ENCODE data around the gene ACSL6. TPM values are rescaled to one million over a fixed set of nuclear protein-coding genes. Genes with fewer than 3 reads are reported as not detected.

Gene ACSL6
- total RNA-seq, 1 experiment from 2014 or later: 7.3 TPM

Other genes with a start within 250 kb of the ACSL6 start
- 16.4 and 26.4 TPM in 2 replicates for gene FNIP1, start 214.6 kb downstream of the ACSL6 start, total RNA-seq (2014; rRNA removed; shearing (Covaris generic))
- not detected in 2 replicates for gene MEIKIN, start 66.0 kb downstream of the ACSL6 start, total RNA-seq (2014; rRNA removed; shearing (Covaris generic))
- gene IL3, start 49.0 kb upstream of the ACSL6 start, total RNA-seq (2014; rRNA removed; shearing (Covaris generic)): not detected in 2 replicates
- gene CSF2, start 62.1 kb upstream of the ACSL6 start, total RNA-seq (2014; rRNA removed; shearing (Covaris generic)): not detected in 2 replicates
- 24.7 and 26.2 TPM in 2 replicates for gene P4HA2, start 216.2 kb upstream of the ACSL6 start, total RNA-seq (2014; rRNA removed; shearing (Covaris generic))
- not detected in 2 replicates for gene PDLIM4, start 246.0 kb upstream of the ACSL6 start, total RNA-seq (2014; rRNA removed; shearing (Covaris generic))

All from G401 (cell line).